ENCODE measurements around the gene FOCAD.

DNA sequence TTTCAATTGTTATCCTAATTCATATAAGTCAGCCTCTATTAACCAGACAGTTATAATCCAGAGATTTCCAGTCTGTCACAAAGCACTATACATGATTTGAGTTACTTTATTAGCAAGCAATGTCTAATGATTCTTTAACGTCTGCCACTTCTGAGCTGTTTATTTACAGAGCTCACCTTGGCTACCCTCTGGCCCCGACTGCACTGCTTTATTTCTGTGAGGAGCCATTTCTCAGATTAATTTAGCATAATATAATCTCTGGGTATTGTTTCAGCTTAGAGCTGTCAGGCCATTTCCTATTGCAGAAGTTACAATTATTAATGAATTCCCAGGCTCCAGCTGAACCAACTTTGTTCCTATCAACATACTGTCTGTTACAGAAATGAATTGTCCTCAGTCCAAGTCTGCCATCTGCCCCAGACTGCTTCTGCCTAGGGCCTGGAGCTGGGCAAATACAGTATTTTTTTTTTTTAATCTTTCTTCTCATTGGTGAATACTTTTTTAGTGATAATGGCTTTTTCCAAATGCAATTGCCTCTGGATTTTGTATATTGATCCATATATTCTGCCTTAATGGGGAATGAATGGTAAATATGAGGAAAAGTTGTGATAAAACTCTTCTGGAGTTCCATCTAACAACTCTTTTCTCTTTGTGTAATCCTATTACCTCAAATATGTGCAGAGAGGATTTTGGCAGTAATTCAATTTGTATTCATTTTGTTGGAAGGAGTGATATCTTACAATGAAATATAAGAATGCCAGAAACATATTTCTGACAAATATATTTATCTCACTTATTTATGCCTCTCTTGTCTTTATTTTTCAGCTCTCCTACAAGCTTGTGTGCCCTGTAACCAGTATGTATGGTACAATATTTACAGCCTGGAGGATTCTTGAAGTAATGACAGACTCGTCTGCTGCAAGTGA lies 104.7 kb downstream of the FOCAD start:
- TF ChIP-seq POLR2A (IDR thresholded peaks at IDR 0.05) (no peak), POLR2AphosphoS5 (IDR thresholded peaks at IDR 0.05) (no peak), EP300 (IDR thresholded peaks at IDR 0.05) (no peak)
- TF ChIP-seq, protein P1, sequence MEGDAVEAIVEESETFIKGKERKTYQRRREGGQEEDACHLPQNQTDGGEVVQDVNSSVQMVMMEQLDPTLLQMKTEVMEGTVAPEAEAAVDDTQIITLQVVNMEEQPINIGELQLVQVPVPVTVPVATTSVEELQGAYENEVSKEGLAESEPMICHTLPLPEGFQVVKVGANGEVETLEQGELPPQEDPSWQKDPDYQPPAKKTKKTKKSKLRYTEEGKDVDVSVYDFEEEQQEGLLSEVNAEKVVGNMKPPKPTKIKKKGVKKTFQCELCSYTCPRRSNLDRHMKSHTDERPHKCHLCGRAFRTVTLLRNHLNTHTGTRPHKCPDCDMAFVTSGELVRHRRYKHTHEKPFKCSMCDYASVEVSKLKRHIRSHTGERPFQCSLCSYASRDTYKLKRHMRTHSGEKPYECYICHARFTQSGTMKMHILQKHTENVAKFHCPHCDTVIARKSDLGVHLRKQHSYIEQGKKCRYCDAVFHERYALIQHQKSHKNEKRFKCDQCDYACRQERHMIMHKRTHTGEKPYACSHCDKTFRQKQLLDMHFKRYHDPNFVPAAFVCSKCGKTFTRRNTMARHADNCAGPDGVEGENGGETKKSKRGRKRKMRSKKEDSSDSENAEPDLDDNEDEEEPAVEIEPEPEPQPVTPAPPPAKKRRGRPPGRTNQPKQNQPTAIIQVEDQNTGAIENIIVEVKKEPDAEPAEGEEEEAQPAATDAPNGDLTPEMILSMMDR (IDR thresholded peaks at IDR 0.05): no peak
